Body of pancreas (tissue), 4 donors: ENCODE data around the gene NOA1. TPM values are rescaled to one million over a fixed set of nuclear protein-coding genes. Genes with fewer than 3 reads are reported as not detected.
"Not testable (repeated sequence)": the region's sequence is repeated elsewhere in the genome, so short reads cannot be mapped to it uniquely, and the experiment has no call there.

Source experiments
- ATAC-seq: fragments of 150-250 bp; one replicate; pipeline ENCODE4 v1.9.1; 2016
- DNase-seq, 4 donors: peaks; one replicate each; pipeline ENCODE4 v3.0.0-alpha.2; 2019
- H3K27ac ChIP-seq, 4 donors: fragments of 200-600 bp; sonication (generic); 1 replicate in 3 of 4; 2 replicates in 1 of 4; pipeline versions ENCODE4 v1.5.1 to v1.6.1; 2016 to 2019; ENCODE audit warnings: mild to moderate bottlenecking in 1 of 4, mixed read lengths in 1 of 4, moderate library complexity in 1 of 4
- H3K27me3 ChIP-seq, 2 donors: fragments of 200-600 bp; sonication (generic); one replicate each; pipeline ENCODE4 v1.6.0; 2016; ENCODE audit warnings: mild to moderate bottlenecking in 1 of 2
- H3K36me3 ChIP-seq, 2 donors: fragments of 200-600 bp; sonication (generic); replicated peaks in 1 of 2; 2 replicates each; pipeline ENCODE4 v1.5.1; 2016; ENCODE audit warnings: low read depth in 2 of 2; ENCODE audit not compliant: insufficient read depth in 1 of 2
- H3K4me1 ChIP-seq: fragments of 200-600 bp; sonication (generic); one replicate; pipeline ENCODE4 v1.6.0; 2016
- H3K4me3 ChIP-seq, 2 donors: fragments of 200-600 bp; sonication (generic); 1 replicate in 1 of 2; 2 replicates in 1 of 2; pipeline ENCODE4 v1.5.1; 2016 to 2019
- H3K9me3 ChIP-seq, 3 donors: fragments of 200-600 bp; sonication (generic); 1 replicate in 2 of 3; 2 replicates in 1 of 3; pipeline ENCODE4 v1.5.1; 2016
- CTCF ChIP-seq, 7 experiments: fragments of 450-650 bp in 4 of 7; fragments of 200-600 bp in 3 of 7; sonication (generic) in 3 of 7; IDR thresholded peaks; one replicate each; pipeline ENCODE4 v1.5.1; 2016 to 2019; ENCODE audit warnings: antibody characterized with exemption in 7 of 7
- POLR2A ChIP-seq, 3 donors: fragments of 450-650 bp; IDR thresholded peaks; one replicate each; pipeline ENCODE4 v1.6.1; 2016; ENCODE audit warnings: antibody characterized with exemption in 3 of 3, mild to moderate bottlenecking in 2 of 3
- WGBS, 2 donors: methylation state at CpG; one replicate each; pipeline ENCODE4 v1.1.5; 2017; 5-methylcytosine and 5-hydroxymethylcytosine counted together
- intact Hi-C: fragments of 100-400 bp; cut with DNase I; formaldehyde crosslinking; loops from one replicate; pipeline ENCODE4 v1.15.1; 2023
- total RNA-seq, 2 donors: library from RNA; depleted of rRNA; stranded (reverse); fragments of >200 nt; gene quantifications; one replicate each; pipeline ENCODE4 v1.1.0, GENCODE V29; 2016

The NOA1 gene
- total RNA-seq, 2 donors from 2014 or later = 27.7 to 30.6 TPM

GRCh38 chr4:56958111-56958517 lies 19.3 kb downstream of the NOA1 start:
- H3K27me3 ChIP-seq = no peaks in the 10 kb centered on the region
- DNase-seq = peak; percentile 61 to 79 (median 72)
- no peaks in the 10 kb centered on the region for H3K4me1 ChIP-seq
- H3K4me3 ChIP-seq = no peak overlapping the region
- H3K27ac ChIP-seq = peak overlapping the region in 1 of 4 donors; percentile 28
- 34 to 41% methylated on average over 5 to 7 of the region's 7 CpGs for WGBS, 2 donors
- no peaks in the 10 kb centered on the region for H3K36me3 ChIP-seq
- no peaks in the 10 kb centered on the region for H3K9me3 ChIP-seq
- intact Hi-C loops = no loop called here
- ATAC-seq = peak; percentile 94
- TF ChIP-seq CTCF (IDR thresholded peaks at IDR 0.05) = no peak
- TF ChIP-seq POLR2A (IDR thresholded peaks at IDR 0.05) = no peak

DNA sequence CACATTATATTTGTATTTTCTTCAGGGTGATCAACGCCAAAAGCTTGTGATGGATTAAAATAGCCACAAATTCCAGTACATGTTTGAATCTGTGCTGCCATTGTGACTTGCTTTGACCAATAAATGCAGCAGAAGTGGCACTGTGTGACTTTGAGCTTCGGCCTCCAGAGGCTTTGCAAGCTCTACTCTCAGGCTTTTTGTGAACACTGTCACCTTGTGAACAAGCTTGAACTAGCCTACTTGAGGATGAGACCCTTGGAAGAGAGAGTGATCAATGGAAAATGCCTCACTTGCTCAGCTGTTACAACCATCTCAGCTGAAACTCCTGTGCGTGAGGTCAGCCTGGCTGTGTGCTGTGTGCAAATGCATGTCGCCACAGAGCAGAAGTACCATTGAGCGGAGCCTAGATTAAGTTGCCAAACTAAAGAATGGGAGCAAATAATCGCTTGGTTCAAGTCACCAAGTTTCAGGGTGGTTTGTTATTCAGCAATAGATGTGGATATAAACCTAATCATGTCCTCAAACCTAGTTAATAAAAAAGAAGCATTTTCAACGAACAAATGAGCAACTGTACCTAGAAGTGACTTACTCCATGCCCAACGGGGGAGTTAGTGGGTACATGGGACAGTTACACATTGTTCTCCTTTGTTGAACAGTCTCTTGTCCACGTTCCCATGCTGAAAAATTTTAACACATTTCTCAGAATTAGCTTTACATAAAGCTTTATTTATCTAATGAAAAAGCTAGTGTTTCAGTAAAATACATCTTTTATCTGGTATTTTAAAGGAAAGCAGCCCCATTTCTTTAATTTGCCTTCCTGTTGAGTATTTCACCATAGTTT lies 23.5 kb downstream of the NOA1 start:
- no peaks in the 10 kb centered on the region for H3K36me3 ChIP-seq
- ATAC-seq (no peak), DNase-seq (no peak)
- H3K9me3 ChIP-seq = no peaks in the 10 kb centered on the region
- intact Hi-C loops = no loop called here
- no peak overlapping the region for H3K27ac ChIP-seq
- 80% methylated on average over 9 of the region's 9 CpGs for WGBS, 2 donors
- no peak overlapping the region for H3K4me3 ChIP-seq
- no peaks in the 10 kb centered on the region for H3K27me3 ChIP-seq
- TF ChIP-seq CTCF (IDR thresholded peaks at IDR 0.05) (no peak), POLR2A (IDR thresholded peaks at IDR 0.05) (no peak)
- H3K4me1 ChIP-seq = no peaks in the 10 kb centered on the region

DNA sequence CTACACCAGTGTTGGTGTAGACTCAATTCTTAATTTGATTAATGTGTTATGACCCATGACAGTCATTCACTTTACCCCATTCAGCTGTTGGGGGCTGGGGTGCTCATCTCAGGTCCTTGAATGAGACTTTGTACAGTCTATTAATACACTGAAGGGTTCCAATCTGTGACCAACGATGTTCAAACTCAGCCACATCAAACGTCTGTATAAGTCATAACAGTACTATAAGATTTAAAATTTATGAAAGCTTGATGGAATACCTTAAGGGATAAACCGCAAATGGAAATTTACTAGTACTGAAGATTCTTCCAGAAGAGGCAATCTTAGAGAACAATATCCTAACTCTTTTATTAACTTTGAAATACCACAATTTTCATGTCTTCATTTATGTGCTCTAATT lies 36.0 kb downstream of the NOA1 start:
- TF ChIP-seq CTCF (IDR thresholded peaks at IDR 0.05) (no peak), POLR2A (IDR thresholded peaks at IDR 0.05) (no peak)
- no peak overlapping the region for H3K4me3 ChIP-seq
- H3K9me3 ChIP-seq = no peaks in the 10 kb centered on the region
- H3K36me3 ChIP-seq = no peaks in the 10 kb centered on the region
- WGBS, 2 donors = 69 to 75% methylated on average over 3 of the region's 3 CpGs
- no peak overlapping the region for H3K27ac ChIP-seq
- H3K27me3 ChIP-seq = no peaks in the 10 kb centered on the region
- DNase-seq = no peak
- H3K4me1 ChIP-seq = no peaks in the 10 kb centered on the region
- no peak for ATAC-seq
- intact Hi-C loops = no loop called here

- intact Hi-C loops = no loop called here
- Histone ChIP-seq H3K27me3 (no peaks in the 10 kb centered on the region), H3K4me3 (no peak overlapping the region), H3K4me1 (no peaks in the 10 kb centered on the region), H3K9me3 (no peaks in the 10 kb centered on the region), H3K36me3 (no peaks in the 10 kb centered on the region), H3K27ac (no peak overlapping the region)
- no peak for DNase-seq
- TF ChIP-seq POLR2A (IDR thresholded peaks at IDR 0.05) = no peak
- TF ChIP-seq CTCF (IDR thresholded peaks at IDR 0.05) = no peak
- no peak for ATAC-seq
These were observed 36.4 kb downstream of the NOA1 start for GRCh38 chr4:56940971-56941370.

GRCh38 chr4:56940403-56940802 lies 37.0 kb downstream of the NOA1 start:
- WGBS, 2 donors = 93 to 98% methylated on average over 12 of the region's 12 CpGs
- Histone ChIP-seq H3K27me3 (no peaks in the 10 kb centered on the region), H3K36me3 (no peaks in the 10 kb centered on the region), H3K4me3 (no peak overlapping the region), H3K27ac (no peak overlapping the region), H3K4me1 (no peaks in the 10 kb centered on the region), H3K9me3 (no peaks in the 10 kb centered on the region)
- DNase-seq (no peak), ATAC-seq (no peak)
- intact Hi-C loops = no loop called here
- TF ChIP-seq POLR2A (IDR thresholded peaks at IDR 0.05) = no peak
- TF ChIP-seq CTCF (IDR thresholded peaks at IDR 0.05) = no peak

- H3K4me3 ChIP-seq, H3K4me1 ChIP-seq, H3K36me3 ChIP-seq, H3K9me3 ChIP-seq, intact Hi-C loops, H3K27ac ChIP-seq, ATAC-seq, DNase-seq, H3K27me3 ChIP-seq: not testable (repeated sequence)
- WGBS, 2 donors = 94 to 96% methylated on average over 14 of the region's 14 CpGs
These were observed 37.6 kb downstream of the NOA1 start for GRCh38 chr4:56939826-56940225.
